SKM-1 treated with dmso at 0.1 percent for 144 hours (cell line): ENCODE measurements around the gene OLFM1.

ENCODE experiments used
- DNase-seq: peaks from one replicate; lab custom pipeline; 2025; ENCODE audit not compliant: unreplicated experiment; lab: John Stamatoyannopoulos, UW

OLFM1 gene

GRCh38 chr9:135167849-135168655 lies 80.6 kb downstream of the OLFM1 start:
- no peak for DNase-seq

- DNase-seq: no peak
These were observed 82.3 kb downstream of the OLFM1 start for GRCh38 chr9:135169709-135170226.

- no peak for DNase-seq
These were observed 83.1 kb downstream of the OLFM1 start for GRCh38 chr9:135170535-135170934.
